H9 (cell line): Measurements from ENCODE around the gene MAPK8IP2. TPM values are rescaled to one million over a fixed set of nuclear protein-coding genes. Genes with fewer than 3 reads are reported as not detected.

Source experiments
- DNase-seq: peaks from one replicate; pipeline ENCODE4 v3.0.0-alpha.2; 2017
- H2AFZ ChIP-seq: one replicate; pipeline ENCODE4 v1.6.1; 2013; ENCODE audit warnings: mild to moderate bottlenecking, low read length, control low read depth, moderate library complexity
- H2AK5ac ChIP-seq: 2 replicates; pipeline ENCODE4 v1.6.1; 2013; ENCODE audit warnings: low read length, control low read depth, mixed read lengths; ENCODE audit not compliant: insufficient read length
- H2BK120ac ChIP-seq: one replicate; pipeline ENCODE4 v1.6.1; 2013; ENCODE audit warnings: low read depth, mild to moderate bottlenecking, low read length, control low read depth, inconsistent platforms; ENCODE audit not compliant: poor library complexity, severe bottlenecking
- H2BK12ac ChIP-seq: 2 replicates; pipeline ENCODE4 v1.6.1; 2013; ENCODE audit warnings: low read length, control low read depth, mixed read lengths, low read depth; ENCODE audit not compliant: insufficient read length
- H2BK15ac ChIP-seq: 2 replicates; pipeline ENCODE4 v1.6.1; 2013; ENCODE audit warnings: low read depth, low read length, control low read depth
- H2BK20ac ChIP-seq: one replicate; pipeline ENCODE4 v1.6.1; 2013; ENCODE audit warnings: low read depth, mild to moderate bottlenecking, low read length, control low read depth, inconsistent platforms; ENCODE audit not compliant: poor library complexity, severe bottlenecking
- H2BK5ac ChIP-seq: 2 replicates; pipeline ENCODE4 v1.6.1; 2013; ENCODE audit warnings: low read length, control low read depth, mixed read lengths; ENCODE audit not compliant: insufficient read length
- H3K14ac ChIP-seq: 2 replicates; pipeline ENCODE4 v1.6.1; 2013; ENCODE audit warnings: low read length, control low read depth; ENCODE audit not compliant: insufficient read depth
- H3K18ac ChIP-seq: 2 replicates; pipeline ENCODE4 v1.6.1; 2013; ENCODE audit warnings: low read depth, mild to moderate bottlenecking, mixed read lengths, low read length, control low read depth; ENCODE audit not compliant: insufficient read length
- H3K23ac ChIP-seq: 2 replicates; pipeline ENCODE4 v1.6.1; 2013; ENCODE audit warnings: low read length, control low read depth, mixed read lengths, low read depth; ENCODE audit not compliant: insufficient read length
- H3K23me2 ChIP-seq: 2 replicates; pipeline ENCODE4 v1.6.1; 2013; ENCODE audit warnings: low read depth, mild to moderate bottlenecking, mixed read lengths, low read length, control low read depth; ENCODE audit not compliant: insufficient read length, poor library complexity, severe bottlenecking
- H3K27ac ChIP-seq: 2 replicates; pipeline ENCODE4 v1.5.1; 2013; ENCODE audit warnings: low read length, control low read depth, mixed read lengths, low read depth; ENCODE audit not compliant: insufficient read length
- H3K27me3 ChIP-seq: 2 replicates; pipeline ENCODE4 v1.6.1; 2013; ENCODE audit warnings: low read length, control low read depth, inconsistent platforms; ENCODE audit not compliant: insufficient read depth
- H3K4ac ChIP-seq: 2 replicates; pipeline ENCODE4 v1.6.1; 2013; ENCODE audit warnings: low read depth, mild to moderate bottlenecking, control low read depth, inconsistent platforms, low read length, moderate library complexity
- H3K4me1 ChIP-seq: 2 replicates; pipeline ENCODE4 v1.6.1; 2013; ENCODE audit warnings: low read length, control low read depth, inconsistent platforms; ENCODE audit not compliant: insufficient read depth
- H3K4me2 ChIP-seq: 2 replicates; pipeline ENCODE4 v1.6.1; 2013; ENCODE audit warnings: low read length, control low read depth, mixed read lengths; ENCODE audit not compliant: insufficient read length, insufficient read depth
- H3K56ac ChIP-seq: 2 replicates; pipeline ENCODE4 v1.6.1; 2013; ENCODE audit warnings: low read depth, mild to moderate bottlenecking, mixed read lengths, low read length, control low read depth; ENCODE audit not compliant: insufficient read length
- H3K79me1 ChIP-seq: 2 replicates; pipeline ENCODE4 v1.6.1; 2013; ENCODE audit warnings: low read depth, mild to moderate bottlenecking, moderate library complexity, low read length, control low read depth, inconsistent platforms; ENCODE audit not compliant: insufficient read depth, poor library complexity, severe bottlenecking
- H3K79me2 ChIP-seq: 2 replicates; pipeline ENCODE4 v1.6.1; 2013; ENCODE audit warnings: low read length, control low read depth, inconsistent platforms; ENCODE audit not compliant: insufficient read depth
- H3K9ac ChIP-seq: 2 replicates; pipeline ENCODE4 v1.6.1; 2013; ENCODE audit warnings: low read length, control low read depth, mixed read lengths; ENCODE audit not compliant: insufficient read length; ENCODE audit errors: extremely low read depth
- H3K9me3 ChIP-seq: one replicate; pipeline ENCODE4 v1.6.1; 2013; ENCODE audit warnings: low read depth, low read length, inconsistent platforms; ENCODE audit not compliant: control insufficient read depth
- H3T11ph ChIP-seq: one replicate; pipeline ENCODE4 v1.6.1; 2013; ENCODE audit warnings: mild to moderate bottlenecking, low read length, control low read depth, inconsistent platforms
- H4K20me1 ChIP-seq: one replicate; pipeline ENCODE4 v1.6.1; 2013; ENCODE audit not compliant: control insufficient read depth, insufficient read length, insufficient read depth
- H4K5ac ChIP-seq: 2 replicates; pipeline ENCODE4 v1.6.1; 2013; ENCODE audit warnings: low read depth, mild to moderate bottlenecking, mixed read lengths, low read length, control low read depth; ENCODE audit not compliant: insufficient read length
- H4K8ac ChIP-seq: replicated peaks from 2 replicates; pipeline ENCODE4 v1.6.1; 2013; ENCODE audit warnings: low read length, control low read depth, mixed read lengths, low read depth; ENCODE audit not compliant: insufficient read length
- H4K91ac ChIP-seq: 2 replicates; pipeline ENCODE4 v1.6.1; 2013; ENCODE audit warnings: low read depth, mild to moderate bottlenecking, moderate library complexity, mixed read lengths, low read length, control low read depth; ENCODE audit not compliant: insufficient read length
- H3K27ac Mint-ChIP-seq, 3 experiments: 2 replicates in 2 of 3; 3 replicates in 1 of 3; pipeline ENCODE4 v1.8.0; 2020 to 2021; ENCODE audit warnings: mixed read lengths in 3 of 3, mild to moderate bottlenecking in 1 of 3, moderate library complexity in 1 of 3
- H3K27me3 Mint-ChIP-seq: 2 replicates; pipeline ENCODE4 v1.8.0; 2021; ENCODE audit warnings: low read depth, mild to moderate bottlenecking, moderate library complexity, mixed read lengths
- H3K36me3 Mint-ChIP-seq, 3 experiments: 2 replicates in 2 of 3; 3 replicates in 1 of 3; pipeline ENCODE4 v1.8.0; 2020 to 2021; ENCODE audit warnings: low read depth in 3 of 3, mixed read lengths in 3 of 3; ENCODE audit not compliant: insufficient read depth in 1 of 3
- H3K4me1 Mint-ChIP-seq, 2 experiments: 2 replicates each; pipeline ENCODE4 v1.8.0; 2020; ENCODE audit warnings: mixed read lengths in 2 of 2
- H3K4me3 Mint-ChIP-seq, 2 experiments: 2 replicates in 1 of 2; 3 replicates in 1 of 2; pipeline ENCODE4 v1.8.0; 2020 to 2021; ENCODE audit warnings: mild to moderate bottlenecking in 2 of 2, mixed read lengths in 2 of 2, moderate library complexity in 1 of 2
- H3K9me3 Mint-ChIP-seq, 2 experiments: 2 replicates in 1 of 2; 3 replicates in 1 of 2; pipeline ENCODE4 v1.8.0; 2020; ENCODE audit warnings: mild to moderate bottlenecking in 2 of 2, mixed read lengths in 2 of 2, moderate library complexity in 1 of 2
- WGBS: extraction: QIAGEN DNeasy Blood & Tissue Kit; methylation state at CpG from one replicate; pipeline ENCODE4 v1.1.7; 2013; ENCODE audit warnings: missing lambda C conversion rate, low lambda C conversion rate, mixed read lengths; ENCODE audit not compliant: insufficient read length; ENCODE audit errors: extremely low coverage; 5-methylcytosine and 5-hydroxymethylcytosine counted together
- total RNA-seq: library from RNA; stranded (reverse); gene quantifications from 2 replicates; pipeline ENCODE4 v1.2.1, GENCODE V29; 2021
- TF ChIP-seq, protein P1 (sequence below): fragments of 200-600 bp; sonication (generic); conservative IDR thresholded peaks from 3 replicates; pipeline ENCODE4 v1.8.0; 2021; ENCODE audit warnings: antibody characterized with exemption, mild to moderate bottlenecking

The MAPK8IP2 gene
- total RNA-seq, 1 experiment from 2014 or later: 5.7 TPM

DNA sequence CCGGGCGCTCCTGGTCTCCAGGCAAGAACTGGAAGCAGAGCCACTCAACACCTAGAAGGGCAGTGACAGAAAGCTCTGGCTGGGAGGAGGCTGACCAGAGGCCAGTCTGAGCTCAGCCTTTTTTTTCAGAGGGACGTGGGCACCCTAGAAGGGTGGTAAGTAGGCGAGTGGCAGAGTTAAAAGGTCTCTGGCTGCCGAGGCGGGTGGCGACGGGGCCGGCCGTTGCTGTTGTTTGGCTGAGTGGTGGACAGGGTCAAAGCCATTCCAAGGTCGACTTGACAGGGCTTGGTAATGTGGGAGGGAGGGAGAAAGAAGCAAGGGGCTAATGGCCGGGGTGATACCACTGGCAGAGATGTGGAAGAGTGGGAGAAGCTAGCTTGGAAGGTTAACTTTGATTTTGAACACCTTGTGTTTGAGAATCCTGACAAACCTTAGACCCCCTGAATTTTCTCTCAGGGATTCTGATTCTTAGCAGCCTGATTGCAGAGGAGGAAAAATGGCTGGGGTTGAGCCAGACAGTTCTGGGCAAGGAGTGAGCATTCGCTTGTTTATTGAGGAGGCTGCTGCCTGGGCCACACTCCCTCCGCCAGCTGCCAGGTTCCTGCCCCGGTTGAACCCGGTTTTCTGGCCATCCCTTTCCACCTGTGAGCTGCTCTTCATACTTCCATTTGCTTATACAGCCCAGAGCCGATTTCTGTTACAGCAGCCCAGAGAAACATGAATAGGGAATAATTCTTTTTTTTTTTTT lies 37.0 kb upstream of the MAPK8IP2 start:
- Histone ChIP-seq H3K27me3 (no peaks in the 10 kb centered on the region), H2AFZ (no peak overlapping the region), H4K20me1 (no peaks in the 10 kb centered on the region), H4K8ac (no peak overlapping the region), H4K91ac (no peak overlapping the region), H2AK5ac (no peak overlapping the region), H3K79me2 (no peaks in the 10 kb centered on the region), H2BK15ac (no peak overlapping the region), H2BK20ac (no peak overlapping the region), H3K9ac (no peak overlapping the region), H3T11ph (no peak overlapping the region), H3K9me3 (no peaks in the 10 kb centered on the region), H3K27ac (no peak overlapping the region), H3K23me2 (no peaks in the 10 kb centered on the region), H3K4me1 (no peaks in the 10 kb centered on the region), H3K4ac (no peak overlapping the region), H3K23ac (no peak overlapping the region), H2BK12ac (no peak overlapping the region), H4K5ac (no peak overlapping the region), H3K79me1 (no peaks in the 10 kb centered on the region), H3K56ac (no peak overlapping the region), H3K14ac (no peak overlapping the region), H2BK5ac (no peak overlapping the region), H3K4me2 (peak overlapping the region; percentile 91), H3K18ac (no peak overlapping the region), H2BK120ac (no peak overlapping the region)
- no peak overlapping the region for H3K27ac Mint-ChIP-seq
- DNase-seq: no peak
- TF ChIP-seq, protein P1, sequence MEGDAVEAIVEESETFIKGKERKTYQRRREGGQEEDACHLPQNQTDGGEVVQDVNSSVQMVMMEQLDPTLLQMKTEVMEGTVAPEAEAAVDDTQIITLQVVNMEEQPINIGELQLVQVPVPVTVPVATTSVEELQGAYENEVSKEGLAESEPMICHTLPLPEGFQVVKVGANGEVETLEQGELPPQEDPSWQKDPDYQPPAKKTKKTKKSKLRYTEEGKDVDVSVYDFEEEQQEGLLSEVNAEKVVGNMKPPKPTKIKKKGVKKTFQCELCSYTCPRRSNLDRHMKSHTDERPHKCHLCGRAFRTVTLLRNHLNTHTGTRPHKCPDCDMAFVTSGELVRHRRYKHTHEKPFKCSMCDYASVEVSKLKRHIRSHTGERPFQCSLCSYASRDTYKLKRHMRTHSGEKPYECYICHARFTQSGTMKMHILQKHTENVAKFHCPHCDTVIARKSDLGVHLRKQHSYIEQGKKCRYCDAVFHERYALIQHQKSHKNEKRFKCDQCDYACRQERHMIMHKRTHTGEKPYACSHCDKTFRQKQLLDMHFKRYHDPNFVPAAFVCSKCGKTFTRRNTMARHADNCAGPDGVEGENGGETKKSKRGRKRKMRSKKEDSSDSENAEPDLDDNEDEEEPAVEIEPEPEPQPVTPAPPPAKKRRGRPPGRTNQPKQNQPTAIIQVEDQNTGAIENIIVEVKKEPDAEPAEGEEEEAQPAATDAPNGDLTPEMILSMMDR: no peak
- H3K4me3 Mint-ChIP-seq: peak overlapping the region; percentile 81 to 91
- H3K4me1 Mint-ChIP-seq: peaks cover 9 to 10% of the 10 kb centered on the region in 2 experiments
- peaks cover 38% of the 10 kb centered on the region for H3K27me3 Mint-ChIP-seq
- H3K9me3 Mint-ChIP-seq: no peaks in the 10 kb centered on the region
- H3K36me3 Mint-ChIP-seq: peaks cover 0 to 10% (median 7%) of the 10 kb centered on the region in 3 experiments; a peak in 5 of 7 replicates
- no CpG with 5 or more reads among the region's 17 CpGs for WGBS
